HCT116 (cell line): ENCODE data around the gene OPRL1. TPM values are rescaled to one million over a fixed set of nuclear protein-coding genes. Genes with fewer than 3 reads are reported as not detected.

ENCODE experiments used
- ATAC-seq: fragments of 200-7000 bp; cut with Tn5 transposase; 2 replicates; pipeline ENCODE4 v1.9.1; 2020; ENCODE audit warnings: mild to moderate bottlenecking, moderate library complexity
- BruUV-seq: library from RNA; stranded (reverse); fragments of 400-500 nt; replicated peaks from 2 replicates; lab custom pipeline; 2021; lab: Mats Ljungman, UMichigan
- CTCF ChIA-PET: fragments of 300-600 bp; sonication (Branson Sonifier 250); formaldehyde crosslinking; loops from one replicate; lab custom pipeline; 2021; ENCODE audit warnings: antibody characterized with exemption; lab: Charles Lee
- POLR2A ChIA-PET: fragments of 300-600, 350-600 bp; sonication (Branson Sonifier 250); formaldehyde crosslinking; loops from one replicate; lab custom pipeline; 2021; ENCODE audit warnings: antibody characterized with exemption; lab: Charles Lee
- RAD21 ChIA-PET, 2 experiments: fragments of 300-600 bp; sonication (Branson Sonifier 250); formaldehyde crosslinking; loops; one replicate each; lab custom pipeline; 2023; ENCODE audit warnings: low total read pairs in 2 of 2; ENCODE audit not compliant: uncharacterized antibody in 2 of 2, unreplicated experiment in 2 of 2, low non-redundant PET in 1 of 2; lab: Charles Lee
- DNase-seq: peaks from one replicate; pipeline ENCODE4 v3.0.0-alpha.2; 2010; ENCODE audit warnings: low read depth, low spot score
- H2AFZ ChIP-seq: fragments of 200-600 bp; shearing (Covaris generic), sonication (generic); 2 replicates; pipeline ENCODE4 v1.6.1; 2017; ENCODE audit warnings: low read depth, mixed run types, mixed read lengths, antibody characterized with exemption, low read length; ENCODE audit not compliant: poor library complexity, severe bottlenecking
- H3K27ac ChIP-seq: 2 replicates; pipeline ENCODE4 v1.5.1; 2012; ENCODE audit warnings: low read depth, low read length
- H3K27me3 ChIP-seq: fragments of 200-600 bp; sonication (generic); 2 replicates; pipeline ENCODE4 v1.6.1; 2016; ENCODE audit warnings: mixed run types, low read length, mixed read lengths; ENCODE audit not compliant: insufficient read depth
- H3K36me3 ChIP-seq, 2 experiments: fragments of 200-500 bp in 1 of 2; fragments of 200-600 bp in 1 of 2; sonication (Bioruptor generic) in 1 of 2; sonication (generic) in 1 of 2; 2 replicates each; pipeline versions ENCODE4 v1.5.1 to v1.6.1; 2014 to 2016; ENCODE audit warnings: low read length in 2 of 2, inconsistent platforms in 1 of 2, mixed read lengths in 1 of 2, mixed run types in 1 of 2; ENCODE audit not compliant: insufficient read depth in 2 of 2, control insufficient read depth in 1 of 2
- H3K4me1 ChIP-seq, 2 experiments: fragments of 200-600 bp in 1 of 2; sonication (generic) in 1 of 2; 2 replicates each; pipeline versions ENCODE4 v1.5.1 to v1.6.1; 2012 to 2017; ENCODE audit warnings: low read length in 2 of 2, inconsistent platforms in 1 of 2, mild to moderate bottlenecking in 1 of 2, mixed read lengths in 1 of 2, mixed run types in 1 of 2, moderate library complexity in 1 of 2; ENCODE audit not compliant: insufficient read depth in 2 of 2, control insufficient read depth in 1 of 2
- H3K4me2 ChIP-seq: fragments of 200-600 bp; sonication (generic); 2 replicates; pipeline ENCODE4 v1.6.1; 2017; ENCODE audit warnings: mixed run types, low read length, mixed read lengths
- H3K4me3 ChIP-seq, 2 experiments: fragments of 200-600 bp in 1 of 2; sonication (generic) in 1 of 2; replicated peaks in 1 of 2; 2 replicates each; pipeline ENCODE4 v1.5.1; 2011 to 2016; ENCODE audit warnings: low read length in 2 of 2, control low read depth in 1 of 2, low read depth in 1 of 2, mild to moderate bottlenecking in 1 of 2, mixed read lengths in 1 of 2, mixed run types in 1 of 2
- H3K79me2 ChIP-seq: fragments of 200-600 bp; sonication (generic); 2 replicates; pipeline ENCODE4 v1.6.1; 2017; ENCODE audit warnings: mild to moderate bottlenecking, mixed run types, low read length, moderate library complexity, mixed read lengths; ENCODE audit not compliant: insufficient read depth
- H3K9ac ChIP-seq: fragments of 200-600 bp; sonication (generic); 2 replicates; pipeline ENCODE4 v1.6.1; 2016; ENCODE audit warnings: low read length, mixed read lengths
- H3K9me2 ChIP-seq: fragments of 200-600 bp; sonication (generic), shearing (Covaris generic); 2 replicates; pipeline ENCODE4 v1.6.1; 2017; ENCODE audit warnings: mixed run types, mild to moderate bottlenecking, moderate library complexity; ENCODE audit not compliant: insufficient read depth
- H3K9me3 ChIP-seq, 2 experiments: fragments of 200-500 bp in 1 of 2; fragments of 200-600 bp in 1 of 2; sonication (Bioruptor generic) in 1 of 2; sonication (generic) in 1 of 2; 2 replicates each; pipeline ENCODE4 v1.6.1; 2014 to 2017; ENCODE audit warnings: low read length in 2 of 2, mixed read lengths in 2 of 2, inconsistent platforms in 1 of 2, low read depth in 1 of 2, mild to moderate bottlenecking in 1 of 2, mixed run types in 1 of 2, moderate library complexity in 1 of 2; ENCODE audit not compliant: control insufficient read depth in 1 of 2, insufficient read depth in 1 of 2
- H4K20me1 ChIP-seq: fragments of 200-600 bp; sonication (generic), shearing (Covaris generic); 2 replicates; pipeline ENCODE4 v1.6.1; 2017; ENCODE audit warnings: mixed run types, mild to moderate bottlenecking, moderate library complexity; ENCODE audit not compliant: insufficient read depth
- FOSL1 ChIP-seq: IDR thresholded peaks from 2 replicates; pipeline ENCODE4 v1.6.1; 2012; ENCODE audit warnings: low read depth
- SP1 ChIP-seq: IDR thresholded peaks from 2 replicates; pipeline ENCODE4 v1.6.1; 2012; ENCODE audit warnings: low read depth
- intact Hi-C: fragments of 100-400 bp; cut with micrococcal nuclease; formaldehyde crosslinking; loops from 2 replicates; pipeline ENCODE4 v1.10.0; 2022
- total RNA-seq: library from RNA; stranded (reverse); gene quantifications from one replicate; pipeline ENCODE4 v1.2.1, GENCODE V29; 2021; ENCODE audit not compliant: unreplicated experiment
- TF ChIP-seq, protein P1 (sequence below), 3 experiments: fragments of 200-600 bp in 1 of 3; sonication (generic) in 1 of 3; IDR thresholded peaks in 2 of 3; conservative IDR thresholded peaks in 1 of 3; 2 replicates each; pipeline ENCODE4 v1.5.1; 2012 to 2017; ENCODE audit warnings: low read depth in 2 of 3, low read length in 2 of 3, antibody characterized with exemption in 1 of 3, borderline replicate concordance in 1 of 3, control low read depth in 1 of 3, mild to moderate bottlenecking in 1 of 3, mixed read lengths in 1 of 3, mixed run types in 1 of 3, moderate library complexity in 1 of 3; ENCODE audit not compliant: insufficient read depth in 1 of 3
- TF ChIP-seq, protein P2 (sequence below): IDR thresholded peaks from 2 replicates; pipeline ENCODE4 v1.6.1; 2012; ENCODE audit warnings: low read depth

The OPRL1 gene
- total RNA-seq, 1 experiment from 2014 or later, result 1.6 TPM

DNA sequence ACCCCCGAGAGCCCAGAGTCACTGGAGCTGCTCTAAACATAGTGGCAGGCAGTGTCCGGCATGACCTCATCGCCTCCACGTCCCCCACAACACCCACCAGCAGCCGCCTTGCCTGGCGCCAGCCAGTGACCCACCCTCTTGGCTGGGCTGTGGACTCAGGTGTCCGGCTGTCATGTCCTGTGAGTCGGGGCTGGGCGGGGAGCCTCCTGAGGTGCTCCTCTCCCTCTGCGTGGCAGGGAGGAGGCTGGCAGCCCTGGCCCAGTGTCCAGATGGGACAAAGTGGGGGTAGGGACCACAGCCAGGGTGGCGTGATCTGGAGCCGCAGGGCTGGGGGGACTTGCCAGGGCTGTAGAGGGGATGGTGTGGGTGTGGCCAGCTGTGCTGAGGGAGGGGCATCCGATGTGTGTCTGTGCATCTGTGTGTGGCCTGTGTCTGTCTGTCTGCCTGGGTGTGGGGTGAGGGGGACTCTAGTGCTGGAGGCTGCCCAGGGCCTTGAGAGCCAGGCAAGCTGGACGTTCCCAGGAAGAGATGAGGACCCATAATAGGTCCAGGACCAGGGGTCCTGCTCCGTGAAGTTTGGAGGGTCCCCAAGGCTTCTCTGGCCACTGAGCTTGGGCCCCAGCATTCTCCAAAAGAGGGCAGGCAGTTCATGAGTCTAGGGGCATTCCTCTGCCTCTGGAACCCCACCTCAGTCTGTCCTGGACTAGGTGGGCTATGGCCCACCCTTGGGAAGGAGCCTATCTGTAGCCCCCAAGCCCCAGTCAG is 28.1 kb upstream of the OPRL1 start:
- Histone ChIP-seq H3K4me2 (no peak overlapping the region), H3K79me2 (no peaks in the 10 kb centered on the region), H3K9ac (no peak overlapping the region), H4K20me1 (no peaks in the 10 kb centered on the region), H2AFZ (no peak overlapping the region), H3K4me1 (peaks cover 16 to 32% of the 10 kb centered on the region in 2 experiments), H3K9me3 (no peaks in the 10 kb centered on the region), H3K4me3 (no peak overlapping the region), H3K27me3 (no peaks in the 10 kb centered on the region), H3K27ac (no peak overlapping the region), H3K36me3 (no peaks in the 10 kb centered on the region), H3K9me2 (no peaks in the 10 kb centered on the region)
- ATAC-seq, result no peak
- CTCF ChIA-PET, result no interaction called here
- no peak for DNase-seq
- no TSS peak for BruUV-seq
- POLR2A ChIA-PET, result interaction anchor here (0.6 kb wide), 1 partner anchor 477 kb away, joined by 3 read pairs; no protein-coding TSS in a partner anchor
- RAD21 ChIA-PET, result interaction anchor here in 1 of 2 experiments (0.6 kb wide), 1 partner anchor 64 kb away, joined by 4 read pairs; no protein-coding TSS in a partner anchor
- intact Hi-C loops, result loop anchor here (10.0 kb wide), 1 partner anchor 347 kb away; the partner anchor contains the start of genes ARFRP1 and ZGPAT
- TF ChIP-seq SP1 (no peak), FOSL1 (no peak)
- TF ChIP-seq, protein P1, sequence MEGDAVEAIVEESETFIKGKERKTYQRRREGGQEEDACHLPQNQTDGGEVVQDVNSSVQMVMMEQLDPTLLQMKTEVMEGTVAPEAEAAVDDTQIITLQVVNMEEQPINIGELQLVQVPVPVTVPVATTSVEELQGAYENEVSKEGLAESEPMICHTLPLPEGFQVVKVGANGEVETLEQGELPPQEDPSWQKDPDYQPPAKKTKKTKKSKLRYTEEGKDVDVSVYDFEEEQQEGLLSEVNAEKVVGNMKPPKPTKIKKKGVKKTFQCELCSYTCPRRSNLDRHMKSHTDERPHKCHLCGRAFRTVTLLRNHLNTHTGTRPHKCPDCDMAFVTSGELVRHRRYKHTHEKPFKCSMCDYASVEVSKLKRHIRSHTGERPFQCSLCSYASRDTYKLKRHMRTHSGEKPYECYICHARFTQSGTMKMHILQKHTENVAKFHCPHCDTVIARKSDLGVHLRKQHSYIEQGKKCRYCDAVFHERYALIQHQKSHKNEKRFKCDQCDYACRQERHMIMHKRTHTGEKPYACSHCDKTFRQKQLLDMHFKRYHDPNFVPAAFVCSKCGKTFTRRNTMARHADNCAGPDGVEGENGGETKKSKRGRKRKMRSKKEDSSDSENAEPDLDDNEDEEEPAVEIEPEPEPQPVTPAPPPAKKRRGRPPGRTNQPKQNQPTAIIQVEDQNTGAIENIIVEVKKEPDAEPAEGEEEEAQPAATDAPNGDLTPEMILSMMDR (IDR thresholded peaks at IDR 0.05 in 2 of 3, conservative IDR thresholded peaks at IDR 0.05 in 1 of 3; ENCODE audit: borderline replicate concordance in 1 of 3, insufficient read depth in 1 of 3, low read depth in 2 of 3, low read length in 2 of 3), result no peak
- TF ChIP-seq, protein P2, sequence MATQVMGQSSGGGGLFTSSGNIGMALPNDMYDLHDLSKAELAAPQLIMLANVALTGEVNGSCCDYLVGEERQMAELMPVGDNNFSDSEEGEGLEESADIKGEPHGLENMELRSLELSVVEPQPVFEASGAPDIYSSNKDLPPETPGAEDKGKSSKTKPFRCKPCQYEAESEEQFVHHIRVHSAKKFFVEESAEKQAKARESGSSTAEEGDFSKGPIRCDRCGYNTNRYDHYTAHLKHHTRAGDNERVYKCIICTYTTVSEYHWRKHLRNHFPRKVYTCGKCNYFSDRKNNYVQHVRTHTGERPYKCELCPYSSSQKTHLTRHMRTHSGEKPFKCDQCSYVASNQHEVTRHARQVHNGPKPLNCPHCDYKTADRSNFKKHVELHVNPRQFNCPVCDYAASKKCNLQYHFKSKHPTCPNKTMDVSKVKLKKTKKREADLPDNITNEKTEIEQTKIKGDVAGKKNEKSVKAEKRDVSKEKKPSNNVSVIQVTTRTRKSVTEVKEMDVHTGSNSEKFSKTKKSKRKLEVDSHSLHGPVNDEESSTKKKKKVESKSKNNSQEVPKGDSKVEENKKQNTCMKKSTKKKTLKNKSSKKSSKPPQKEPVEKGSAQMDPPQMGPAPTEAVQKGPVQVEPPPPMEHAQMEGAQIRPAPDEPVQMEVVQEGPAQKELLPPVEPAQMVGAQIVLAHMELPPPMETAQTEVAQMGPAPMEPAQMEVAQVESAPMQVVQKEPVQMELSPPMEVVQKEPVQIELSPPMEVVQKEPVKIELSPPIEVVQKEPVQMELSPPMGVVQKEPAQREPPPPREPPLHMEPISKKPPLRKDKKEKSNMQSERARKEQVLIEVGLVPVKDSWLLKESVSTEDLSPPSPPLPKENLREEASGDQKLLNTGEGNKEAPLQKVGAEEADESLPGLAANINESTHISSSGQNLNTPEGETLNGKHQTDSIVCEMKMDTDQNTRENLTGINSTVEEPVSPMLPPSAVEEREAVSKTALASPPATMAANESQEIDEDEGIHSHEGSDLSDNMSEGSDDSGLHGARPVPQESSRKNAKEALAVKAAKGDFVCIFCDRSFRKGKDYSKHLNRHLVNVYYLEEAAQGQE, result no peak
